SK-N-SH (cell line): ENCODE data around the gene PGBD2.
"Not testable (repeated sequence)": the region's sequence is repeated elsewhere in the genome, so short reads cannot be mapped to it uniquely, and the experiment has no call there.

Experiments used
- RXRA ChIP-seq: IDR thresholded peaks from 2 replicates; pipeline ENCODE4 v1.4.0; 2012; ENCODE audit warnings: low read depth, mild to moderate bottlenecking, borderline replicate concordance
- YY1 ChIP-seq: IDR thresholded peaks from 2 replicates; pipeline ENCODE4 v1.4.0; 2012; ENCODE audit warnings: low read depth, mild to moderate bottlenecking

- TF ChIP-seq YY1, RXRA: not testable (repeated sequence)
Observed at GRCh38 chr1:248927283-248927682, 21.2 kb downstream of the PGBD2 start.
